Hematopoietic multipotent progenitor cell treated with erythropoietin and hydrocortisone succinate and interleukin-3 and kit ligand, for 8 days (in vitro differentiated cells): ENCODE measurements around the gene GUCA2A.

Experiments
- DNase-seq: peaks from one replicate; pipeline ENCODE4 v3.0.0-alpha.2; 2015

GUCA2A gene

DNA sequence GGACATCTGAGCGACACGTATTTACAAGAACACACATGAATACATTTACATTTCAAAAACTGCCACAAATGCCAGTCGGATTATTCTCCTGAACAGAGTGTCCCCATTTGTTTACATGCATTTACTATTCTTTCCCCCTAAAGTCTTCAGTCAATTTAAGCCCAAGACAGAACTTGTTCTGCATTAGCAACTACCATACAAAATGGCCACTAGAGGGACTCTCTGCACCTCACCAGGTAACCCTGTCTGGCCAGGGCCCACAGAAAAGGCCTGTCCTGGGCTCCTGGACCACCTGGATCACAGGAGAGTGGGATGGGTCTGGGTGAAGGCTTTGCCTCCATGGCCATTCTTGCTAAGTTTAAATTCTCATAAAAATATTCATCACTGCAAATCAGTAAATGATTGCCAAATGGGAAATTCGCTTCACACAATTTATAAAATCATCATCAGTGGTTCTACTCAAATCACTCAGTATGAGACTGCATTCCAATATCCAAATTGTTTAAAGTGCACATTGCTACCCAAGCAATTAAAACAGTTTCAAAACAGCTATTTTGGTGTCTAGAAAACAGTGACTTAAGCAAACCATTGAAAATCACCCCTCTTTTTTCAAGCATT, 12.5 kb upstream of the GUCA2A start:
- DNase-seq: peak; percentile 57

DNA sequence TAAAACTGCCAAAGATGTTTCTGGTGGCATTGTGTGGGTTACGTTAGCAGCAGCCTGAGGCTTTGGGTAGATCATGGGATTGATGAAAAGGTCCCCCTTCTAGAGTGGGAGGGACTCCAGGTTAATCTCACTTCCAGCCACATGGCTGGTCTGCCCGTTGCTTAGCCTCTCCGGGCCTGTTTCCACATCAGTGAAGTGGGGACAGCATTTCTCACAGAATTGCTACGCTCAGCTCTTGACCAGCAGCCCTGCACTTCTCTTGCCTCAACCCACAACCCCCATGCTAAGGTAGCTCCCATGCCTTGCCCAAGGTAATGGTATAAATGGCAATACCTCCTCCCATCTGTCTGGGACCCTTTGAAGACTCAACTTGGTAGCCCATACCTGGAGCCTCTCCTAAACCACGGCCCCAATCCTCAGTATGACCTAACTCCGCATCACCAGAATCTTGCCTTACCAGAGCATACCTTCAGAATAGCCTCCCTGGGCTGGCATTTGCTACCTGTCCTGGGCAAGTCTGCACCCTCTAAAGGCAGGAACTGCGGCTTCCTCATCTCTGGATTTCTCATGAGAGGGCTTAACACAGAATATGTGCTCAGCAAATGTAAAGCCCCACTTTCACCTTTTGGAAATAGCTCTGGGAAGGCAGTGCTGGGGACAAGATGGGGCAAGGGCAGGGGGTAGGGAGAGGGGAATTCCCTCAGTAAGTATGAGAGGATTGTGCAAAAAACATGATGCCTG, 10.9 kb upstream of the GUCA2A start:
- no peak for DNase-seq

DNA sequence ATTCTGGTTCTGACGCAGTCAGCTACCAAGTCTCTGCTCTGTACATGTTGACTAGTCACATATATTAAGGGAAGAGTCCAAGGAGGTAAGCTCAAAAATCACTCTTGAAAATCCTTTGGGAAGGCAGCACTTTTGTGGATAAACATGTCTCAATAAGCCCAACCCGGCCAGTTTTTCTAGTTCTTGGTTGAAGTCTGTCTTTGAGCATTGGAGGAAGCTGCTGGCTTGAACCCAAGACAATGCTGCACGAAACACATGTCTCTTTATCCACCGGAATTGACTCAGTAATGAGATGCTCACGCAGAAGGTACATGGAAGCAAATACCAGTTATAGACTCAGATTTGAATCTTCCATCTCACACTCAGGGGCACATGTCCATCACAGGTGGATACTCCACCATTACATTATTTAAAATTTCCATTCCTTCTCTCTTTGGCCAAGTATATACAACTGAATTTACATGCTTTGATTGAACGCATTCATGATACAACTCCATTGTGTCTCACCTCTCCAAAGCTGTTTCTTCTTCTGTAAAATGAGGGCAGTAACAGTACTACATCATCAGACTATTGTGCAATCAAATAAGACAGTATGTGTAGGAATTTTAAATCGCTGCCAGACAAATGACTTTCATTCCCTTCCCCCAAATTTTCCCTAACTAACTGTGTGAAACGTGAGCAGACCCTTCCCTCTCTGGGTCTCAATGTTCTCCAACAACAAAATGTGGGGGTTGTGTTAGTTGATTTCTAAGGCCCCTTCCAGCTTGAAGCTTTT, 9.6 kb upstream of the GUCA2A start:
- DNase-seq: no peak

DNA sequence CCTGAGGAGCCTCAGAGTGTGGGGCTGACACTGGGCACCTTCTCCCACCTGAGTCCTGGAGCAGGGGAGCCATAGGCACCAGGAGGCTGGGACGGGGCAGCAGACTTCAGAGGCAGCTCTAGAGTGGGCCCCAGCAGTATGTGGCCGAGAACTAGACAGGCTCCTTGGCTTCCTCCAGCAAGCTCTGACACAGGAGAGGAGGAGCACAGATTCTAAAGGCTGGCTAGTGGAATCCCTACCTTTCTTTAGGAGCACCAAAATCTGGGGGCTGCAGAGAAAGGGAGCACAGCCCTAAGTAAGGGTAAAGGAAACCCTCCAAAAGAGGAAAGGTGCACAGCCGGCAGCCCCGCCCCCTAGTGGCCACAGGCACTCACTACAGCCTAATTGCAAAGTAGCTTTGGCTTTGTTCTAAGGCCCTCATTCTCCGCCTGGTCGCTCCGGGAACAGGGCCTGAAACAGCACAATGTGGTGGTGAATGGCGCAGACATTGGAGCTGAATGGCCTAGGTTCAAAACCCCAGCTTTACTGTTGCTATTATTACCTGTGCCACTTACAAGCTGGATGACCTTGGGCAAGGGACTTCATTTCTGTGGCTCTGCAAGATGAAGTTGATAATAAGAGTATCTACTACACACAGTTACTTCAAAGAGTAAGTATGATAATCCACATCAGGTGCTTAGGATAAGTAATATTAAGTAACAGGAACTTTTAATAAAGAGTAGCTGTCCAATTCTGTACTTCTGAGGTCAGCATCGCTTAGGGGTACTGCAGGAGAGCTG, 8.8 kb upstream of the GUCA2A start:
- peak; percentile 53 for DNase-seq

DNA sequence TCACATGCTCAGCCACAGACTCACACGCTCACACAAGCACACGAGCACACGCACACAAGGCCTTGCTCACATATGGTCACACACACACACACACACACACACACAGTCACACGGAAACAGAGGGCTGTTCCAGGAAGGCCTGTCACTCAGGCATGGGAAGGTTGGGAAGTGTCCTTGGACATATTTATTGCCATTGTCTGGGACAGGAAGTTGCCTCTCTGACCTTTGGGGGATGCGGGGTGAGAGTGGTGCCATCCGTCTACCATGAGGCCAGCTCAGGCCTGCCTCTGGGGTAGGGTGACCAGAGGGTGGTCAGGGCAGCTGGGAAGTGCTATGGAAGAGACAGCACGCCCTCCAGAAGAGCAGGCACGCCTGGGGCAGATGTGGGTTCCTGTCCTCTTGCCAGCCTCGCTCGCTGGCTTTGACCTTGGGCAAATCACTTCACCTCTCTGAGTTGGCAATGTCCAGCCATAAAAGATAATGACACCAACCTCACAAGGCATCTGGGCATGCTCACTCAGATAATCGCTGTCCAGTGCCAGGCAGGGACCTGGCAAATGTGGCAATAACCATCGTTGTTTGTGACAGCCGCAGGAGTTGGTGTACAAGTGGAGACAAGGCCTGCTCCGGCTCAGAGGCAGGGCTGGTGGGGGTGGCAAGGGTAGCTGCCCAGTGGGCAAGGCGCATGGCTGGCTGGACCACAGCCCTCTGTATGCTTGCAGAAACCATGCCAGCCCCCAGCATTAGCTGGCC, 8.0 kb upstream of the GUCA2A start:
- no peak for DNase-seq

DNA sequence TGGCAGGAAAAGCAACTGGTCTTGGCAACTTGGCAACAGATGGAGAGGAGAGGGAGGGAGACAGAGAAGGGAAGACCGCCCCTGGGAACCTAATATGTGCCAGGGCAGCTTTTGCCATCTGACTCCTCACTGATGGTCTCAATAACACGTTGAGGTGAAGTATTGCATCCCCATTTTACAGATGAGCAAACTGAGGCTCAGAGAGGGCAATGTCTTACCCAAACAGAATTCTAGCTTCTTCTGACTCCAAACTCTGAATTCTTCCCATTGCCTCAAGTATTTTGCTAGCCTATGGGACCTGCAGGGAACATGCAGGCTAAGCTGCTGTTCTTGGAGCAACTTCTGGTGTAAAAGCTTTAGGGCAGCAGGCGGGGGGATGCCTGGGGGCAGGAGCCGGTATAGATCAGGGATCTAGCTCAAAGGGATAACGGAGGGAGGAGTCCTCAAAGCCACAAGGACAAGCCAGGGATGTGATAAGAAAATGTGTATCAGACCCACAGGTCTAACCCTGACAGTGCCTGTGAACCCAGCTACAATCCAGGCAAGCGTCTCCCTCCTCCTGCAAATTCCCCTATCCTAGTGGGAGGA, 7.2 kb upstream of the GUCA2A start:
- no peak for DNase-seq

DNA sequence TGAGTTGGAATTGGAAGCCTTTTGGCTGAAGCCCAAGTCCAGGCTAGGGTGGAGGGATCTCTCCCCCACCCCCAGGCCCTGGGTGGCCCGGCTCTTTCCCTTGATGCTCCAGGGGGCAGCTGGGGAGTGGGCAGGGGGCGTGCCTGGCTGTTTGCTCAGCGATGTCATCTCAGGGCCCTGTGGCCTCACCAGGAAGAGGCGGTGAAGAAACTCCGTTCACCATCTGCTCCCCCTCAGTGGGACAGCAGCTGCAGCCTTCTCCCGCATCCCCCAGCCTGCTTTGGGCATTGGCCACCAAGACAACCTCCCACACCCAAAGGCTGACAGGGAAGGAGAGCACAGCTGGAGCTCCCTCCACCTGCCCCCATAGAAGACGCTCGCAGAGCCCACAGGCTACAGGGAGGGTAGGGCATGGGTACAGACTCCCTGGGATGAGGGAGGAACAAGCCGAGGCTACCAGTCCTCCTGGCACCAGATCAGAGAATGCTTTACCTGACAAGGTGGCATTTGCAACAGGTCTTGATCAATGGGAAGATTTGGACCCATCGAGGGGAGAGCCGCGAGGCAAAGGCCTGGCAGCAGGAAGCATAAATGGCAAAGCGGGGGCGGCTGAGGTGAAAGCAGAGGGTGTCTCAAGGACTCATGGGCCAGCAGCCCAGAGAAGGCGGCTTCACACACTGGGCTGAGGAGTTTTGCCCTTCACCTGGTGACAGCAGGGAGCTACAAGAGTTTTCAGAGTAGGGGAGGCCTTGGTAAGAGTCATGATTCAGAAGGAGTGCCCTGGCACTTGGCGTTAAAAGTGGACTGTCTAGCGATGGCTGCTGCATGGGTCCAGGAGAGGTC, 6.5 kb upstream of the GUCA2A start:
- no peak for DNase-seq

DNA sequence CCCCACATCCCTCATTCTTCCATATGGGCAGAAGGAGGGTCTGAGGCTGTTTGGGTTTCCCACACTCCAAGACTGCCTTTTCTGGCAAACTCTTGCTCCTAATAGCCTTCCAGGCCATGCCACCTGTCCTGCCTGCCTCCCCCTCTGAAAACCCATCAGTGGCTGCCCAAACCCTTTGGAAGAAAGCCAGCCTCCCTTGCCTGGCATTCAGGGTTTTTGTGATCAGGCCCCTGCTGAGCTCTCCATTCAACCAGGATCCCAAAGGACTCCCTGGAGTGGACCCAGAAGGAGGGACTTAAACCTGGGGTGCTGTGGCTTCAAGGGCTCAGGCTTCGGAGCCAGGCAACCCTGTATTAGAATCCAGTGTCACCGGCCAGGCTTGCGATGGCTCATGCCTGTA, 4.2 kb upstream of the GUCA2A start:
- no peak for DNase-seq

DNA sequence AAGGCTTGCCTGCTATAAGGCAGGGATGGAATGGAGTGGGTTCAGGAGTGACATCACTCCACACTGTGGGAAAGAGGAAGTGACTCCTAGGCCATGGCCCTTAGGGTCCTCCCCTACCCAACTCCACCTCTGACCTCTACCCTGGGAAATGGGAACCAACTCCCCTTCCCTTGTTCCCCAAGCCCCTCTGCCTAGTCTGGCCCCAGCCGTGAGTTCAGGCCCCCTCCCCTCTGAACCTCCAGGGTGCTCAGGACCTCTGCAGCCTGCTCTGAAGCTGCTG, 3.8 kb upstream of the GUCA2A start:
- DNase-seq: no peak

DNA sequence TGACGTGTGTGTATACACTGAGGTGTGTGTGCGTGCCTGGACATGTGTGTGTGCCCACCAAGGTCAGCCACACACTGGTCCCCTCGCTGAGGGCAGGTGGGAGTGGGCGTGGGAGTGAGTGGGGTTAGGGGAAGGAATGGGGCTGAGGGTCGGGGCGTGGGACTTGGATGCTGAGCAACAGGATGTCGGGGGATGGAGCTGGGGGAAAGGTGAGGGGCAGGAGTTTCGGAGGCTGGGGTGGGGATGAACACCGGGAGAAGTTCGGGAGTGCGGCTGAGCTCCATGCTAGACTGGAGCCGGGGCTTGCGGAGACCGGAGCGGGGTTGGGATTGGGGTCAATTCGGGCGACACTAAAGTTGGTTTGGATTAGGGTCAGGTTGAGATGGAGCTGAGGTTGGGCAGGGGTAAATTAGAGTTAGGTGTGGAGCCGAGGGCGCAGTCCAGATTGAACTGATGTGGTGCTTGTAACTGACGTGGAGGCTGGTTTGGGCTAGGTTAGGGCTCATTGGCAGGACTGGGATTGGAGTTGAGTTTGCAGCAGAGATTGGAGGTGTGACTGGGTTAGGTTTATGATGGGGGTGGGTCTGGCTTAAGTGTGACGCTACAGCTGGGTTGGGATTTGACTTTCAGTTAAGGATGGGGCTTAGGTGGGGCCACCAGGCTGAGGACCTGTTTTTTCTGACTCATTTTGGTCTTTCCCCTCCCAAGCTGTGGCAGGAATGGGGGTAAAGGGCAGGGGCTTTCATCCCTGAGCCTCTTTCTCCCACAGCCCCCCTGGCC, 3.3 kb upstream of the GUCA2A start:
- DNase-seq: no peak

DNA sequence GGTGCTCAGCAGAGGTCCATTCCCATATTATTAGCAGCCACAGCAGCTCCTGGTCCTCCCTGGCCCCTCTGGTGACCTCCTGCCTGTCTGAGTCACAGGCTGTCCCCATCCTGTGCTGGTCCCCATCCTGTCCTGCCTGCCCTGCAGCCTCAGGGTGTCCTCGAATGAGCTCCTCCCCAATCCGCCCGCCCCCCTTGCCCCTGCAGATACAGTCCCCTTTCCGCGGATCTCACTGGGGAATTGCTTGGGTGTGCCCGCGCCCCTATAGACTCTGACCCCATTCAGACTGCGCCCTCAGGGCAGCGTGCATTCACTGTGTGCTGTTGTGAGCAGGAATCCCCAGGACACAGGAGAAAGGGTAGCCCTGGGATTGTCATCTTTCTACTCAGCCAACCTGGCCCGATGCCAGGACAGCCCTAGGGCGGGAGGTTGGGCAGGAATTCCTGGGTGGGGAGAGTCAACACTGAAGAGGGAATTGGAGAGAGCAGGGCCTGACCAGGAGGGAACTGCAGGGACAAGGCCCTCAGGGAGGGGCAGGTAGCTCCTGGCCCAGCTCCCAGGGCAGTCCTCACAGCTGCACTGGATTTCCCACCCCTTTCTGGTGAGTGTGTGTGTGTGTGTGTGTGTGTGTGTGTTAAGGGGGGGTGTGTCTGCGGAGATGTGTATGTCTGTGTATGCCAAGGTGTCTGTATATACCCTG, 1.1 kb upstream of the GUCA2A start:
- DNase-seq: no peak

DNA sequence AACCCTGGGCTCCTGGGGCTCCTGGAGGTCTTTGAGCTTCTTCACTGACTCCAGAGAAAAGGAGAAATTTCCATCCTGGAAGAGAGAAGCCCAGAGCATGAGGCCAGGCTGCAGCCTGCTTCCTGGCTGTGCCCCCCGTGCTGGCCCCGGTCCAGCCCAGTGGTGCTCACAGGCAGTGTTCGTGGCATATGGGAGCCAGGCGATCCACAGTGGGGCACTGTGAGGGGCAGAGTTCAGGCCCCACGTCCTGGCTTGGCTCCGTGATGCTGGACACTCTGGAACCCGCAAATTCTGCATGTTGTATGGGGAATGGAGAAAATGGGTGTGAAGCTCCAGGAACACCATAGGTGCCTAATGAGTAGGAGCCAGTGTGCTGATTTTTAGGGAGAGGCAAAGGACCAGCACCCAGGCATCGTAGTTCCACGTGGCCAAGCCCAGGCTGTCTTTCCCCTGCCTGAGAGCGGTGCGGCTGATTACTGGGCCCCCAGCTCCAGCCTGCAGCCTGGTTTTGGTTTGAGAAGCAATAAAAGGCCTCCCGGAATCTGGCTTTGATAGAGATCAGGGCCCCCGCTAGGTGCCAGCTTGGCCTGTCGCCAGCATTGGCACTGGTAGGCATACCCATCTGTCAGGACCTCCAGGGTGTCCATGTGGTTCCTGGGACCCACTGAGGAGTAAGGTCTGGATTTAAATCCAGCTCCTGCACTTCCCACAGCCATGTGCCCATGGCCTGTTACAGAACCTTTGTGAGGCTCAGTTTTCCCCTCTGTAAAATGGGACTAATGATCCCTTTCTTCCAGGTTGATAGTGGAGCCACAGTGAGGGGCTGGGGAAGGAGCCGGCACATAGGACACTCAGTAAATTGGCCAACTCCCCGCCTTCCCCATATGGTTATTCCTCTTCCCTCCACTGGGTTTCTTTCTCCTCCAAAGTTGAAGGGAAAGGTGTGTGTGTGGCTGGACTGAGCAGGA, 725 bp downstream of the GUCA2A start:
- DNase-seq: no peak

DNA sequence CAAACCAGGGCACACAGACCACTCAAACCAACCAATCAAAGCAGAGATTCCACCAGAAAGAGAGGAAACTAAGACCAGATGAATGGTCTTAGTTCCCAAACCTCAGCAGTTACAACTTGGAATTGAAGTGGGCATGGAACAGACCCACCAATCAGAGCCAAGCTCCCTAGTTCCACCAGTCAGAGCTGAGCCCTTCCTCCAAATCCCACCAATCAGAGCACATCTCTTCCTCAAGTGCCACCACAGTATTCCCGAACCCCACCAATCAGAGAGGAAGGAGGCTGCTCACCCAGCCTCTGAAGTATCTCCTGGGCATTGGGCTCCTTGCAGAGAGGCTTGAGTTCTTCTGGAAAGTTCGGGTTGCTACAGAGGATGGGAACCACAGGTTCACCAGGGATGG, 1.4 kb downstream of the GUCA2A start:
- no peak for DNase-seq

DNA sequence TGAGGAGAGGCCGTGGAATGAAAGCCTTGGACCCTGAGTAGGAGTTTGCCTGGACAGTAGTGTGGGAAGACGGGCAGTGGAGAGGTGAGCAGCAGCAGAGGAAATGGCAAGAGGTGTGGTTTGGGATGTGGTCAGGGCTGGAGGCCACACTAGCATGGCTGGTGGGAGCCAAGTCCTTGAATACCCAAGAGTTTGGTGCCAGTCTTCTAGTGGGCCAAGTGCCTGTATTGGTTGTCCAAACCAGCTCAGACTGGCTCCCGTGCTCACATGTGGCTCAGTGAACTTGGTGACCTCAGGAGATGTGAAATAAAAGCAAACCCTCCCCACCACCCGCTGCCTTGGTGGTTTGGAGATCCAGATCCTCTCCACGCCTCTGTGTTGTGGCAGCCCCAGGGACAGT, 2.4 kb downstream of the GUCA2A start:
- DNase-seq: no peak

DNA sequence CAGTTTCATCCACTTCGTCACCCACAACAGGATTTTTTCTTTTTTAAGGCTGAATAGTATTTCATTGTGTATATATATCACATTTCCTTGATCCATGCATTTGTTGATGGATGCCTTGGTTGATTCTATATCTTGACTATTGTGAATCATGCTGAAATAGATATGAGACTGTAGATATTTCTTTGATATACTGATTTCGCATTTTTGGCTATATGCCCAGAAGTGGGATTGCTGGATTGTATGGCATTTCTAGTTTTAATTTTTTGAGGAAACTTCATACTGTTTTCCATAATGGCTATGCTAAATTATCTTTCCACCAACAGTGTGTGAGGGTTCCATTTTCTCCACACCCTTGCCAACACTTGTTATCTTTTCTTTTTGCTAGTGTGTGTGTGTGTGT, 6.4 kb downstream of the GUCA2A start:
- no peak for DNase-seq

DNA sequence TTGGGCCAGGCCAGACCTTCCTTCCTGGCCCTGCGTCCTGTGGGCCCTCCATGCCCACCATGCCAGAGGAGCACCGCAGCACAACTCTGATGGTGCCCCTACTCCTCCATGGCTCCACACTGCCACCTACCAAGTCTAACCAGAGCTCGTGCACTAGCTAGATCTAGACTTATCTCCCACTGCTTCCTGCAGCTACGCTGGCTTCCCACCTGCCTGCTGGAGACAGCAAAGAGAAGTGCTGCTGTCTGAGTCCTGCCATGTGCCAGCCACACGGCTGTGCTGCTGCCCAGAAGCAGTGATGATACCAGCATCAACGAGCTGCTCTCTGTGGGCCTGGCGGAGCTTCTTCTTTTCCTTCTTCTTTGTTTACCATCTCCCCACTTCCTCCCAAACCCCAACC, 6.9 kb downstream of the GUCA2A start:
- DNase-seq: peak; percentile 48

DNA sequence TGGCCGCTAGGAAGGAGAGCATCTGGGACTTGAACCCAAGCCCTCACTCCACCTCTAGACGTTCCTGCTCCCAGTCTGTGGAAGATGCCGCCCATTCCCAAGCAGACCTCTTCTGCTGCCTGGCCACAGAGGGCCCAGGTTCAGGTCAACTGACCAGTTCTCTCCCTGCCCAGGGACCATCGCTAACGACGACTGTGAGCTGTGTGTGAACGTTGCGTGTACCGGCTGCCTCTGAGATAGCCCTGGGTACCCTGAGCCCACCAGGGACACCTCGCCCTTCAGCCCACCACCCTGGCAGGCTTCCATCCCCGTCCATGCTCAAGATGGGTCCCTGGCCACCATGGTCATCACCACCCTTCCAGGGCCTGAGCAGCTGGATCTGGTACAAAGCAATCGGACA, 9.2 kb downstream of the GUCA2A start:
- DNase-seq: no peak

DNA sequence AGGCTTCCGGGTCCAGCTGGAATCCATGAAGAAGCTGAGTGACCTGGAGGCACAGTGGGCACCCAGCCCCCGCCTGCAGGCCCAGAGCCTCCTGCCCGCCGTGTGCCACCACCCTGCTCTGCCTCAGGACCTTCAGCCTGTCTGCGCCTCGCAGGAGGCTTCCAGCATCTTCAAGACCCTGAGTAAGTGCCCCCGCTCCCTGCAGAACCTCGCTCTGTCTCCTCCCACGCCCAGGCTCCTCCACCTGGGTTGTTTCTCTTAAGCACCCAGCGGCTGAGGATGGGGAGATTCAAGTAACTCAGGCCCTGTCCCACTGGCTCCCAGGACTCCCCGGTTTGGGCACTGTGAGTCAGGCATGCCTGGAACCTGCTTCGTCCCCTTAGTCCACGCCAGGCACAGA, 9.9 kb downstream of the GUCA2A start:
- no peak for DNase-seq

DNA sequence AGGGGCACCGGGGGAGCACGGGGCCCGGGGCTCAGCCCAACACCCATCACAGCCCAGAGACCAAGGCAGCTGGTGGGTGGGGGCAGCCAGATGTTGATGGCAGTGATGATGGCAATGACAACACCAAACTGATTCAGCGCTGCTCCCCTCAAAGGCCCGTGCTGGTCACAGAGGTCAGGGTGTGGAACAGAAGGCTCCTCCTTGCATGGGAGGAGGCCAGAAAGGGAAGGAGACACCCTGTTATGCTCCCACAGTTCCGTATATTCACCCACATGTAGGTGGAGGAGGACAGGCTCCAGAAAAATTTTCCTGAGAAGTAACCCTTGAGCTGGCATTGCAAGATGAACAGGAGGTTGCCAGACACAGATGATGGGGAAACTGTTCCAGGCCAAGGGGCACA, 10.9 kb downstream of the GUCA2A start:
- DNase-seq: no peak
